Peyer's patch (tissue), 4 donors: ENCODE results near the gene TOM1L1. TPM values are rescaled to one million over a fixed set of nuclear protein-coding genes. Genes with fewer than 3 reads are reported as not detected.

Source experiments
- DNase-seq, 3 donors: peaks; one replicate each; pipeline ENCODE4 v3.0.0-alpha.2; 2017 to 2019
- H3K27ac ChIP-seq, 4 donors: fragments of 200-600 bp; sonication (generic); one replicate each; pipeline ENCODE4 v1.5.1; 2016 to 2019
- H3K27me3 ChIP-seq, 2 donors: fragments of 200-600 bp; sonication (generic); one replicate each; pipeline ENCODE4 v1.5.1; 2019
- H3K36me3 ChIP-seq, 3 donors: fragments of 200-600 bp; sonication (generic); one replicate each; pipeline ENCODE4 v1.5.1; 2016 to 2019
- H3K4me1 ChIP-seq, 4 donors: fragments of 200-600 bp; sonication (generic); one replicate each; pipeline ENCODE4 v1.5.1; 2016 to 2019
- H3K4me3 ChIP-seq, 4 donors: fragments of 200-600 bp; sonication (generic); 1 replicate in 3 of 4; 2 replicates in 1 of 4; pipeline ENCODE4 v1.5.1; 2016 to 2019; ENCODE audit warnings: mild to moderate bottlenecking in 1 of 4
- H3K9me3 ChIP-seq, 4 donors: fragments of 200-600 bp; sonication (generic); one replicate each; pipeline ENCODE4 v1.5.1; 2016 to 2019; ENCODE audit warnings: mild to moderate bottlenecking in 1 of 4
- CTCF ChIP-seq, 6 experiments: fragments of 450-650 bp in 4 of 6; fragments of 200-600 bp in 2 of 6; sonication (generic) in 1 of 6; IDR thresholded peaks; one replicate each; pipeline ENCODE4 v1.5.1; 2017 to 2019; ENCODE audit warnings: antibody characterized with exemption in 6 of 6, mild to moderate bottlenecking in 3 of 6, moderate library complexity in 1 of 6
- POLR2A ChIP-seq, 2 donors: fragments of 450-650 bp; IDR thresholded peaks; one replicate each; pipeline ENCODE4 v1.5.1; 2017; ENCODE audit warnings: antibody characterized with exemption in 2 of 2, mild to moderate bottlenecking in 2 of 2, moderate library complexity in 2 of 2
- total RNA-seq, 4 donors: library from RNA; depleted of rRNA; stranded (reverse); fragments of >200 nt; gene quantifications; one replicate each; pipeline ENCODE4 v1.1.0, GENCODE V29; 2016

Gene TOM1L1
- total RNA-seq, 4 donors from 2014 or later = 35.5 to 108 (median 87.8) TPM

GRCh38 chr17:54968262-54968987, 67.8 kb downstream of the TOM1L1 start, which contains the start of the genes COX11 and STXBP4:
TSS of gene COX11 (minus strand) at chr17:54968654. CDS start at chr17:54968646, 8 bp downstream.
TSS of gene STXBP4 (plus strand) at chr17:54968765. CDS start at chr17:54986220, 17,455 bp downstream.
- DNase-seq = peak; percentile 95 to 98 (median 96)
- Histone ChIP-seq H3K4me1 (peaks cover 0 to 32% (median 2%) of the 10 kb centered on the region in 4 donors), H3K9me3 (no peaks in the 10 kb centered on the region), H3K36me3 (peaks cover 0 to 11% (median 0%) of the 10 kb centered on the region in 3 donors), H3K27ac (peak within 1 kb of the TSS; percentile 68 to 88 (median 83)), H3K4me3 (peak within 1 kb of the TSS; percentile 65 to 89 (median 84)), H3K27me3 (no peaks in the 10 kb centered on the region)
- TF ChIP-seq POLR2A (IDR thresholded peaks at IDR 0.05) = peak; percentile 67 to 76
- TF ChIP-seq CTCF (IDR thresholded peaks at IDR 0.05) = peak in 2 of 6 experiments; percentile 48 to 51

- no peaks in the 10 kb centered on the region for H3K27me3 ChIP-seq
- peak overlapping the region; percentile 65 to 89 (median 84) for H3K4me3 ChIP-seq
- TF ChIP-seq CTCF (IDR thresholded peaks at IDR 0.05) (no peak), POLR2A (IDR thresholded peaks at IDR 0.05) (no peak)
- DNase-seq = peak in 1 of 3 donors; percentile 55
- peak overlapping the region; percentile 68 to 88 (median 83) for H3K27ac ChIP-seq
- H3K36me3 ChIP-seq = peaks cover 0 to 6% (median 0%) of the 10 kb centered on the region in 3 donors
- H3K9me3 ChIP-seq = no peaks in the 10 kb centered on the region
- H3K4me1 ChIP-seq = peaks cover 0 to 32% (median 2%) of the 10 kb centered on the region in 4 donors
Measured at GRCh38 chr17:54968988-54969332, 68.3 kb downstream of the TOM1L1 start.

- DNase-seq = no peak
- Histone ChIP-seq H3K9me3 (no peaks in the 10 kb centered on the region), H3K27me3 (no peaks in the 10 kb centered on the region), H3K36me3 (no peaks in the 10 kb centered on the region), H3K4me1 (peaks cover 0 to 32% (median 2%) of the 10 kb centered on the region in 4 donors), H3K27ac (peak overlapping the region in 3 of 4 donors; percentile 68 to 84 (median 82)), H3K4me3 (peak overlapping the region; percentile 65 to 89 (median 84))
- TF ChIP-seq POLR2A (IDR thresholded peaks at IDR 0.05) (no peak), CTCF (IDR thresholded peaks at IDR 0.05) (no peak)
Measured at GRCh38 chr17:54969658-54970572, 69.3 kb downstream of the TOM1L1 start.

GRCh38 chr17:54971147-54971546, 70.5 kb downstream of the TOM1L1 start:
- Histone ChIP-seq H3K27ac (no peak overlapping the region), H3K4me1 (peaks cover 0 to 28% (median 2%) of the 10 kb centered on the region in 4 donors), H3K9me3 (no peaks in the 10 kb centered on the region), H3K27me3 (no peaks in the 10 kb centered on the region), H3K4me3 (no peak overlapping the region), H3K36me3 (no peaks in the 10 kb centered on the region)
- TF ChIP-seq CTCF (IDR thresholded peaks at IDR 0.05) (no peak), POLR2A (IDR thresholded peaks at IDR 0.05) (no peak)
- DNase-seq = no peak

- Histone ChIP-seq H3K4me3 (no peak overlapping the region), H3K27me3 (no peaks in the 10 kb centered on the region), H3K27ac (no peak overlapping the region), H3K9me3 (no peaks in the 10 kb centered on the region), H3K4me1 (peaks cover 0 to 20% (median 2%) of the 10 kb centered on the region in 4 donors), H3K36me3 (no peaks in the 10 kb centered on the region)
- DNase-seq = no peak
- TF ChIP-seq POLR2A (IDR thresholded peaks at IDR 0.05) = no peak
- no peak for TF ChIP-seq CTCF (IDR thresholded peaks at IDR 0.05)
Measured at GRCh38 chr17:54971901-54972300, 71.2 kb downstream of the TOM1L1 start.
